Astrocyte of the cerebellum (primary cell): Measurements from ENCODE around the gene COL12A1.

Experiments used
- DNase-seq: peaks from one replicate; pipeline ENCODE4 v3.0.0-alpha.2; 2011; ENCODE audit warnings: low read depth
- H3K4me3 ChIP-seq: 2 replicates; pipeline ENCODE4 v1.5.1; 2011; ENCODE audit warnings: mild to moderate bottlenecking, low read depth, low read length, moderate library complexity
- CTCF ChIP-seq: IDR thresholded peaks from 2 replicates; pipeline ENCODE4 v1.5.1; 2012; ENCODE audit warnings: low read length, low read depth, moderate library complexity, mild to moderate bottlenecking; ENCODE audit errors: missing control alignments
- in situ Hi-C: cut with HindIII; loops from 2 replicates; pipeline ENCODE4 v1.10.0; 2017; ENCODE audit warnings: low sequenced_read_pairs

The COL12A1 gene

GRCh38 chr6:75081047-75081446 lies 124.8 kb downstream of the COL12A1 start:
- in situ Hi-C loops: no loop called here
- no peak for TF ChIP-seq CTCF
- DNase-seq: no peak
- H3K4me3 ChIP-seq: no peak overlapping the region

GRCh38 chr6:75079589-75079988 lies 126.3 kb downstream of the COL12A1 start:
- in situ Hi-C loops: no loop called here
- DNase-seq: no peak
- H3K4me3 ChIP-seq: no peak overlapping the region
- TF ChIP-seq CTCF: no peak

- H3K4me3 ChIP-seq: no peak overlapping the region
- TF ChIP-seq CTCF: no peak
- in situ Hi-C loops: no loop called here
- no peak for DNase-seq
Measured at GRCh38 chr6:75077701-75078100, 128.2 kb downstream of the COL12A1 start.

- no peak overlapping the region for H3K4me3 ChIP-seq
- no peak for DNase-seq
- in situ Hi-C loops: no loop called here
- TF ChIP-seq CTCF: no peak
Measured at GRCh38 chr6:75076009-75076408, 129.8 kb downstream of the COL12A1 start.

GRCh38 chr6:75070244-75070643 lies 135.6 kb downstream of the COL12A1 start:
- DNase-seq: no peak
- H3K4me3 ChIP-seq: no peak overlapping the region
- in situ Hi-C loops: no loop called here
- no peak for TF ChIP-seq CTCF

GRCh38 chr6:75065523-75065922 lies 140.3 kb downstream of the COL12A1 start:
- TF ChIP-seq CTCF: peak; percentile 23
- in situ Hi-C loops: no loop called here
- DNase-seq: peak; percentile 84
- H3K4me3 ChIP-seq: no peak overlapping the region

GRCh38 chr6:75052491-75052890 lies 153.4 kb downstream of the COL12A1 start:
- in situ Hi-C loops: no loop called here

More at GRCh38 chr6:75052491-75052890, 153.4 kb downstream of the COL12A1 start:
- no peak for TF ChIP-seq CTCF
- DNase-seq: no peak
- no peak overlapping the region for H3K4me3 ChIP-seq
